Measurements from ENCODE around the gene IQCE. TPM values are rescaled to one million over a fixed set of nuclear protein-coding genes. Genes with fewer than 3 reads are reported as not detected.
A peak's percentile ranks its signal among the peaks of the same experiment; 100 is the strongest.

IQCE gene
- polyA plus RNA-seq, 3 donors, result 1.8 to 8.4 (median 3.0) TPM

DNA sequence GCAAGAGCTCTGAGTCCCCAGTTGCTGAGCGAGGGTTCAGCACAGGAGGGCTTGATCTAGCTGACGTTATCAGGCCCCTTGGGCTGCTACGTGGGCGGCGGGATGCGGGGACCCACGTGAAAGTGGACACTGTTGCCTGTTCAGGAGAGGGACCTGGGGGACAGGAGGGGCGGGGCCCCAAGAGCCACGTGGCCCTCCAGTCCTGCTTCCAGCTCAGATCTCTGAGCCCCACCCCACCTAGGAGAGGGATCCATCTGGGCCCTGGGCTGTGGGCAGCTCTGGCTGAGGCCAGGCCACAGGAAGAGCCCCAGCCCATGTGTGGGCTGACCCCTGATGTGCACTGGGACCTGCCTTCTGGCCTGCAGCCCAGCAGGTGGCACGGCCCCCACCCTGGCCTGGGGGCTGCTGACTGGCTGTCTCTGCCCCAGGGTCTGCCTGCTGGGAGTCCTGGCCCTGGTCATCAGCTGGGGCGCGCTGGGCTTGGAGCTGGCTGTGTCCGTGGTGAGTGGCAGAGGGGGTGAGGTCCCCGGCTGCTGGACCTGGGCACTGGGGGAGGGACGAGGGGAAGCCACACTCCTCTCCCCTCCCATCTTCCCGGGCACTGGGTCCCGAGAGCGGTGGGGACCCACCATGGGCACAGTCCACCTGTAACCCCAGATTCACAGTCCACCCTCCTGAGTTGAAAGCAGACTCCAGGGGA, 90.5 kb downstream of the IQCE start:
- no peak for DNase-seq
- peaks cover 52 to 65% of the 10 kb centered on the region in 2 donors for H3K36me3 ChIP-seq (replicated peaks in 1 of 2; ENCODE audit: control insufficient read depth in 1 of 2, insufficient read depth in 2 of 2, low read length in 2 of 2)
- no peak overlapping the region for H2AFZ ChIP-seq (ENCODE audit: insufficient read depth, low read depth, low read length, poor library complexity, severe bottlenecking)
- intact Hi-C loops (cut with micrococcal nuclease), result loop anchor here in 1 of 2 donors (5.0 kb wide), 2 partner anchors 37 to 107 kb away; no protein-coding TSS in a partner anchor
- peaks cover 0 to 1% (median 0%) of the 10 kb centered on the region in 7 donors for H3K9me3 Mint-ChIP-seq
- no peaks in the 10 kb centered on the region for H3K9me3 ChIP-seq (replicated peaks in 1 of 2; ENCODE audit: control insufficient read depth in 1 of 2, insufficient read depth in 1 of 2, low read length in 2 of 2)
- peaks cover 39 to 43% of the 10 kb centered on the region in 2 donors for H3K4me1 ChIP-seq (ENCODE audit: control insufficient read depth in 1 of 2, insufficient read depth in 2 of 2, low read length in 2 of 2)
- TF ChIP-seq, protein P1, sequence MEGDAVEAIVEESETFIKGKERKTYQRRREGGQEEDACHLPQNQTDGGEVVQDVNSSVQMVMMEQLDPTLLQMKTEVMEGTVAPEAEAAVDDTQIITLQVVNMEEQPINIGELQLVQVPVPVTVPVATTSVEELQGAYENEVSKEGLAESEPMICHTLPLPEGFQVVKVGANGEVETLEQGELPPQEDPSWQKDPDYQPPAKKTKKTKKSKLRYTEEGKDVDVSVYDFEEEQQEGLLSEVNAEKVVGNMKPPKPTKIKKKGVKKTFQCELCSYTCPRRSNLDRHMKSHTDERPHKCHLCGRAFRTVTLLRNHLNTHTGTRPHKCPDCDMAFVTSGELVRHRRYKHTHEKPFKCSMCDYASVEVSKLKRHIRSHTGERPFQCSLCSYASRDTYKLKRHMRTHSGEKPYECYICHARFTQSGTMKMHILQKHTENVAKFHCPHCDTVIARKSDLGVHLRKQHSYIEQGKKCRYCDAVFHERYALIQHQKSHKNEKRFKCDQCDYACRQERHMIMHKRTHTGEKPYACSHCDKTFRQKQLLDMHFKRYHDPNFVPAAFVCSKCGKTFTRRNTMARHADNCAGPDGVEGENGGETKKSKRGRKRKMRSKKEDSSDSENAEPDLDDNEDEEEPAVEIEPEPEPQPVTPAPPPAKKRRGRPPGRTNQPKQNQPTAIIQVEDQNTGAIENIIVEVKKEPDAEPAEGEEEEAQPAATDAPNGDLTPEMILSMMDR (IDR thresholded peaks at IDR 0.05), result no peak
- H3K4me1 Mint-ChIP-seq, result peaks cover 28% of the 10 kb centered on the region
- peaks cover 45 to 72% of the 10 kb centered on the region in 2 donors for H3K36me3 Mint-ChIP-seq
- H3K27ac ChIP-seq (ENCODE audit: low read depth in 1 of 2, low read length in 2 of 2), result peak overlapping the region in 1 of 2 donors; percentile 53
- H3K27me3 Mint-ChIP-seq (ENCODE audit: low read depth in 3 of 3), result peaks cover 0 to 2% (median 0%) of the 10 kb centered on the region in 3 donors
- peaks cover 85% of the 10 kb centered on the region for H4K20me1 ChIP-seq (ENCODE audit: insufficient read depth, low read length)
- no peaks in the 10 kb centered on the region for H3K27me3 ChIP-seq (ENCODE audit: control insufficient read depth in 2 of 2, insufficient read depth in 2 of 2, low read length in 2 of 2)
- peaks cover 23% of the 10 kb centered on the region for H3K79me2 ChIP-seq (ENCODE audit: insufficient read depth, low read length)
- H3K4me3 ChIP-seq (replicated peaks in 1 of 3; ENCODE audit: low read depth in 2 of 3, low read length in 3 of 3), result no peak overlapping the region
- H3K4me3 Mint-ChIP-seq, result no peak overlapping the region
- peak overlapping the region in 6 of 7 donors; percentile 30 to 85 (median 76) for H3K27ac Mint-ChIP-seq
- H3K9ac ChIP-seq (ENCODE audit: insufficient read depth, low read length, poor library complexity, severe bottlenecking), result no peak overlapping the region
- WGBS (ENCODE audit: insufficient coverage), result 97% methylated on average over 11 of the region's 18 CpGs
- H3K4me2 ChIP-seq (replicated peaks; ENCODE audit: extremely low read depth, low read length, poor library complexity, severe bottlenecking), result no peak overlapping the region

GRCh38 chr7:2649991-2650390, 91.2 kb downstream of the IQCE start:
- Histone ChIP-seq H3K79me2 (ENCODE audit: insufficient read depth, low read length) (peaks cover 16% of the 10 kb centered on the region), H3K27ac (ENCODE audit: low read depth in 1 of 2, low read length in 2 of 2) (no peak overlapping the region), H3K4me1 (ENCODE audit: control insufficient read depth in 1 of 2, insufficient read depth in 2 of 2, low read length in 2 of 2) (peaks cover 32 to 36% of the 10 kb centered on the region in 2 donors), H3K9me3 (replicated peaks in 1 of 2; ENCODE audit: control insufficient read depth in 1 of 2, insufficient read depth in 1 of 2, low read length in 2 of 2) (no peaks in the 10 kb centered on the region), H3K36me3 (replicated peaks in 1 of 2; ENCODE audit: control insufficient read depth in 1 of 2, insufficient read depth in 2 of 2, low read length in 2 of 2) (peaks cover 52 to 68% of the 10 kb centered on the region in 2 donors), H3K9ac (ENCODE audit: insufficient read depth, low read length, poor library complexity, severe bottlenecking) (no peak overlapping the region), H3K4me2 (replicated peaks; ENCODE audit: extremely low read depth, low read length, poor library complexity, severe bottlenecking) (no peak overlapping the region), H3K27me3 (ENCODE audit: control insufficient read depth in 2 of 2, insufficient read depth in 2 of 2, low read length in 2 of 2) (no peaks in the 10 kb centered on the region), H4K20me1 (ENCODE audit: insufficient read depth, low read length) (peaks cover 78% of the 10 kb centered on the region), H3K4me3 (replicated peaks in 1 of 3; ENCODE audit: low read depth in 2 of 3, low read length in 3 of 3) (no peak overlapping the region), H2AFZ (ENCODE audit: insufficient read depth, low read depth, low read length, poor library complexity, severe bottlenecking) (no peak overlapping the region)
- WGBS (ENCODE audit: insufficient coverage), result 95% methylated on average over 9 of the region's 11 CpGs
- no peak for DNase-seq
- H3K27ac Mint-ChIP-seq, result peak overlapping the region in 2 of 7 donors; percentile 54 to 77
- TF ChIP-seq, protein P1 (IDR thresholded peaks at IDR 0.05), result no peak
- intact Hi-C loops (cut with micrococcal nuclease), result loop anchor here in 1 of 2 donors (5.0 kb wide), 2 partner anchors 38 to 108 kb away; no protein-coding TSS in a partner anchor
- no peak overlapping the region for H3K4me3 Mint-ChIP-seq
- peaks cover 0 to 2% (median under 1%) of the 10 kb centered on the region in 3 donors for H3K27me3 Mint-ChIP-seq (ENCODE audit: low read depth in 3 of 3)
- peaks cover 21% of the 10 kb centered on the region for H3K4me1 Mint-ChIP-seq
- peaks cover 47 to 79% of the 10 kb centered on the region in 2 donors for H3K36me3 Mint-ChIP-seq
- peaks cover 0 to 1% (median 0%) of the 10 kb centered on the region in 7 donors for H3K9me3 Mint-ChIP-seq

Data from CD14-positive monocyte (primary cell).